22Rv1 (cell line): Measurements from ENCODE around the gene SLC8A1.

ENCODE experiments used
- CTCF ChIP-seq: fragments of 450-650 bp; IDR thresholded peaks from 2 replicates; pipeline ENCODE4 v1.5.1; 2017; ENCODE audit warnings: mild to moderate bottlenecking
- ZFX ChIP-seq: fragments of 450-650 bp; IDR thresholded peaks from 2 replicates; pipeline ENCODE4 v1.6.1; 2017; ENCODE audit warnings: antibody characterized with exemption, borderline replicate concordance

- TF ChIP-seq CTCF, result no peak
- no peak for TF ChIP-seq ZFX
These were observed 149.1 kb downstream of the SLC8A1 start for GRCh38 chr2:40302751-40303325.
